Measurements from ENCODE around the gene VN1R5.

DNA sequence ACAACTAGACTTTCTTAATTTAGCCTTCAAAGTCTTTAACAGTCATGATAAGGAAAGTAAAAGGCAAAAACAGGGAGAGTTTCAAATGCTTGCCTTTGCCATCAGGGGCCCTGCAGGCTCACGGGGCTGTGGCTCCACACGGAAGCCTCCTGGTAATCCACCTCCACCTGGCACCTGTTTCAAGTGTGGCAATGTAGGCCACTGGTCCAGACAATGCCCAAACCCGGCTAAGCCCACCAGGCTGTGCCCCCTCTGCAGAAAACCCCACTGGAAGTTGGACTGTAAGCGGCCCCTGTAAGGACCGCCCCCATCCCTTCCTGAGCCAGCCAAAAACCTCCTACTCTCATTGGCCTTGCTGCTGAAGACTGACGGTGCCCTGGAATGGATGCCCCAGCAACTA, 32.5 kb downstream of the VN1R5 start:
- TF ChIP-seq CTCF (IDR thresholded peaks at IDR 0.05), result no peak
- TF ChIP-seq POLR2A (IDR thresholded peaks at IDR 0.05), result no peak
